ENCODE results near the gene SEMA3C. TPM values are rescaled to one million over a fixed set of nuclear protein-coding genes. Genes with fewer than 3 reads are reported as not detected.

SEMA3C gene
- total RNA-seq, 1 donor from 2014 or later = 307 TPM

DNA sequence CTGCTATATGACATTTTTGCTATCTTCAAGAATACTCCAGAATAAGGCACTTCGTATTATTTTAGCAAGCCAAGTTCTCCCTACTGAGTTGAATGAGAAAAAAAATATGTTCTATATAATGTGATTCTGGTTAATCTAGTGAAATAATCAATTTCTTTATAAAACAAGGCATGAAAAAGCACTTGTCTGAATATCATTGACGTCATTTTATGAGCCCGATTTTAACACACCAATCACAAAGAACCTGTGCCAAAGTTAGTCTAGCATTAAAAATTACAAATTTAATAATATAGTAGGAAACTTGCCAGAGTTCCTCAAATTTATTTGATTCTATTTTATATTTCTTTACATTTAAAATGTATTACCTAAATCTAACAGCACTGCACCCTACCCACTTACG is 155.1 kb downstream of the SEMA3C start:
- DNase-seq (ENCODE audit: low spot score in 2 of 2) (no peak), FAIRE-seq (no peak)

DNA sequence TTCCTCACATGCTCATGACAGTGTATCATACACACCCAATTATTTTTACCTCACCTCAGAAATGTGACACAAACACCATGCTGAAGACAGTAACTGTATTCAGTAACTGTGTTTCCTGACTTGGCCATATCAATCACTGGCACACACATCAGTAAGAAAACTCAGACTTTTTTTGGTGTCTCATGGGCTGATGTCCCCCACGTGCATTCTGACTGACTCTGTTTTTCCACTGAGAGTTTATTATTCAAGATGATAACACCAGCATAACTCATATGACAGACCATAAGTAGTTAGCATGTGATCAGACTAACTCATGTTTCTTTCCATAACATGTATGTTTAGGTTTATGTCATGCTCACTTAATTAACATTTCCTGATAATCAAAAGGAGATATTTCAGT is 155.6 kb downstream of the SEMA3C start:
- FAIRE-seq (no peak), DNase-seq (ENCODE audit: low spot score in 2 of 2) (no peak)

DNA sequence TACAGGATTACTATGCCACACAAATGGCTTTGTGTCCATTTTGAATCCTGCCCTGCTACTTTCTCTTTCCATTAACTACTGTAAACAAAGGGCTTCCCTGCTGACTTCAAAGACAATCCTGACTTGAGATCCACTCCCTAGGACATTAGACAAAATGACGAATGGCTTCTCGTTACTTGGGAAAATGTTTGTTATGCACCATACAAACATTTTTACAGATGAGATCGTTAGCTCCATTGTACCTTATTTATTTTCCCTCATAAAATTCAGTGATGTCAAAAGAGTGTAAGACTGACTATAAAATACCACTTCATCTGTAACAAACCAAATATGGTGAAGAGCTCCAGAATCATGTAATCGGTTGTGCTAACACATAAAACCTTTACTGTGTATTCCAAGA is 158.6 kb downstream of the SEMA3C start:
- FAIRE-seq (no peak), DNase-seq (ENCODE audit: low spot score in 2 of 2) (no peak)

DNA sequence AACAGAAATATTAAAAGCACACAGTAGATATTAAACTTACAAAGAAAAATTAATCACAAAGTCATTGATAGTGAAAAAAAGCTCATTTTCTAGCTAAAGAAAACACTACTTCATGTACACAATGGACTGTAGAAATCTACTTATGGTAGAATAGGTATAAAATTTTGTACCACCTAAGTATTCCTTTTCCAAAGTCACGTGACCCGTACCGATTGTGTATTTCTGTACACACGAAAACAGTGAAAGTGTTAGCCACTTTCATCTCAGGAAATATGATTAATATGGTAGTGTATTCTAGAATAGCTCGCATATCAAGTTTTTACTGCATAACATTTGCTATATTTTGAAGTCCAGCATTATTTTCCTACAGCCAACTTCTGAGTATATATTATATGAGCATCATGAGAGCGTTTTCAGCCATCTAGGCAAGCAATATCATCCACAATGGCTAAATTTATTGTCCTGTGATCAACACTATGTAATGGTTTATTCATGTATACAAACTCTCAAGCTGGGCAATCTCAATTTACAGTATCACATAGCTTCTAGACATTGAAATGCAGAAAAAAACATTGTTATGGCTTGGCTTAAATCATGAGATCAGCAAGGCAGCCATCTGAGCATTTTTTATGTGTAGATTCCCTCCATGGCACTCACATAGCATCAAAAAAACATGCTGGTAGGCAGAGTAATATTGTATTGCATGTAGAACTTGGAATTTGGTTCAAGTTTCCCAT is 165.7 kb downstream of the SEMA3C start:
- no peak for FAIRE-seq
- DNase-seq (ENCODE audit: low spot score in 2 of 2) = no peak

DNA sequence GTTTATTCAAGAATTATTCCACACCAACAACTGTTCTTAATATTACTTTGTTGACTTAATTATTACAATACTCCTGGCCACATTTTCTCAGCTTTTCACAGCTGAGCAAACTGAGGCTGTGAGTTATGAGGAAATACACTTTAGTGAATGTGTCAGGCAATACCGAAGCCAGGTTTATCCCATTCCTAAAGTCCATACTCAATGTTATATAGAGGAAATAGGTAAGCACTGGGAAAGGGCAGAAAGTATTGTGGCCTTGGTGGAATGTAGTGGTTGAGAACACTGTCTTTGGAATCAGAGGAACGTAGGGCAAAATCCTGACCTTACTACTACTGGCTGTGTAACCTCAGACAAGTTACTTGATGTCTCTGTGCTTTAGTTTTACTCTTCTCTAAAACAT is 169.6 kb downstream of the SEMA3C start:
- no peak for DNase-seq (ENCODE audit: low spot score in 2 of 2)
- FAIRE-seq = no peak

DNA sequence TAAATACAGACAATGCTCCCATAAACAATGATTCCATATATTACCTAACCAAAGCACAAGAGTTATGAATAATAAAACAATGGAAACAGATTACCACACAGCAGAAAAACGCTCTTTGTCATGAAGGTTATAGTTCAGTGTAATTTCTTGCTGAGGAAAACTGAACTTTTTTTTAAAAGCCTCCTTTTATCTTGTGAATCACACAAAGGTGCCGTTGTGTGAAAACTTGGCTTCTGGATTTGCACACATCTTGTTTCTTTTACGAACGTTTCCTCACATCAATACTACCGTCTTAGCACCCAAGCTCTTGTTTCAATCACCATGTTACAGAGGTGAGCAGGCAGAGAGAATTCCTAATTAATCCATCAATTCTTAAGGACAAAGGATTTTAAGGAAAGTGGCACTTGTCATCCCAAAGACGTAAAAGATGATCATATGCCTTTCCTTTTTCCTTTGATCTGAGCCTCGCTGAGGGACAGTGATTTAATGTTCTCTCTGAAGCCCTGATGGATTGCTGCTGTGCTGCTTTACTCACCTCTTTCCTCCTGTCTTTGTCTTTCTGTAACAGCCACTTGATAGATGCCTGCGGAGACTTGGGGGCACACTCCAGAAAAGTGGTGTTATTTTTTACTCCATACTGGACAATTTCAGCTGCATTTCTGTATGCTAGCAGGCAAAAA is 170.3 kb downstream of the SEMA3C start:
- DNase-seq (ENCODE audit: low spot score in 2 of 2) (no peak), FAIRE-seq (no peak)

DNA sequence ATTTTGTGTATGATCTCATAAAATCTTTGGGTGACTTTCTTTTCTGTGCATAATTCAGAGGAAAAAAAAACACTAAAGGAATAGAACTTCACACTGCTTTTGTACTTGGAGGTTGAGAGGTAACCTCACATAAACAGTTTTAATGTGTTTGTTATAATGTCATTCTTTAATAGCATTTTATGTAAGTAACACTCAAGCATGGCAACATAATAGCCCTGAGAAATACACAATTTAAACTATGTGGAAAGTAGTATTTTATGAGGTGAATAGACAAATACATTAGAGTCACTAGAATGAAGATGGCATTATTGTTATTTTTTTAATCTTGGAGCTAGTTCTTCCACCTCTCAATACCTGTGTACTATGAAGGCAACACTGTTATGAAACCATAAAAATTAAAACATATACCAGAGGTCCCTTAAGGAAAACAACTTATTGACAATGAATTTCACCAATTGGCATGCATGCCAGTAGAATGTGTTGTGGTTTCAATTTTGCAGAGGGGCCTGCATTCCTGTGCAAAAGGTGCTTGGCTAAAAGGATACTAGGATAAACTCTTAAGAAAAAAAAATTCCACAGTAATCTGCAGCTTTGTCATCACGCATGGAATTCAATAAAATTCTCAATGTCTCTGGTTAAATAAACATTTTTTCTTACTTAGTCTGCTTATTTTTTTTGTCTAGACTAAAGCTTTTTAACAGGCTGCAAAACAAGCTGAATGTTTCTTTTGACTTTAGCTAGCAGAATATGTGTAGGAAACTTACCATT is 177.9 kb downstream of the SEMA3C start:
- DNase-seq (ENCODE audit: low spot score in 2 of 2) = no peak
- FAIRE-seq = no peak

DNA sequence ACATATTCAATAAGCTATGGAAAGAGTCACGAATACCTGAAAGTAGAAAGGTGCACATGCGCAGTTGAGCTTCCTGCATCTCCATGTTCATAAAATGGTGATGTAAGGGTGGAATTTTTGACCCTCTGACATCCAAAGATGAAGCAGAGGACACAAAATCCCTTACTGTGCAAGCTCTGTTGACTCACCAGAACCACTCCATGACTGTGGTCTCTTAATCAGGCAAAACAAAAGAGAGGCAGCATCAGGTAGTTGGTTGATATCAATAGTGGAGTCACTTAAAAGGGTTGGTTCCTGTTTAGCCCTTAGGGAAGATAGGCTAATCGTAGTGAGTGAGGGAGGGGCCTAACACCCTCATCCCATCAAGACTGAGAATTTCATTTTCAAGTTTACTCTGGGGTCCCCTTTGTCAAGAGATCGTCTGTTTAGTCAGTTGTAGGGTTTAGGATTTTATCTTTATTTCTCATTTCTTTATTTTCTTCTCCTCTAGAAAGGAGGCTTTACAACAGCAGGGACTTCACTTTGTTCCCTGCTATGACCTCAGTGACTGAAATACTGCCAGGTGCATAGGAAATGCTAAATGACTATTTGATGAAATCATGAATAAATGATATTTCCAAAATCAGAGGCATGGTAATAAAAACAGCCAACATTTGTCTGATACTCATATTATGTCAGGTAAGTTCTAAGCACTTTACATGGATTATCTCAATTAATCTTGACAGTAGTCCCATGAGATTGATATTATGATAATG is 182.3 kb downstream of the SEMA3C start:
- FAIRE-seq = no peak

DNA sequence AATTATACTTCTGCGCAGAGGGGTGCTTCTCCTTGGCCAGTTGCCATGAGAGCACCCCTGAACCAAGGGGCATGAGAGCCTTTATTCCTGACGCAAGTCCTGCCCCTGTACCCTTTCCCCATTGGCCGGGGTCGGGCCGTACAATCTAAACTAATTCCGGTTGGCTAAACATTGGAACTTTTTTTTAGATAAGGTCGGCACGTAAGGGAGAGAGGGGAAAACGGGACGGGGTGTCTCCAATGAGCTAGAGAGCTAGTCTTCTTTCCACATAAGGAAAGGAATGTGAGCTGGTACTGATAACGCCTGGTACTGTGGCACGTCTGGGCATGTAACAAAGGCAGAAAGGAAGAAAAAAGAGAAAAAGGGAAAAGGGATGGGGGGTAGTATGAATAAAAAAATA is 183.5 kb downstream of the SEMA3C start:
- FAIRE-seq = no peak
- DNase-seq (ENCODE audit: low spot score in 2 of 2) = no peak

More for the DNA sequence above, 182.3 kb downstream of the SEMA3C start:
- DNase-seq (ENCODE audit: low spot score in 2 of 2) = no peak

DNA sequence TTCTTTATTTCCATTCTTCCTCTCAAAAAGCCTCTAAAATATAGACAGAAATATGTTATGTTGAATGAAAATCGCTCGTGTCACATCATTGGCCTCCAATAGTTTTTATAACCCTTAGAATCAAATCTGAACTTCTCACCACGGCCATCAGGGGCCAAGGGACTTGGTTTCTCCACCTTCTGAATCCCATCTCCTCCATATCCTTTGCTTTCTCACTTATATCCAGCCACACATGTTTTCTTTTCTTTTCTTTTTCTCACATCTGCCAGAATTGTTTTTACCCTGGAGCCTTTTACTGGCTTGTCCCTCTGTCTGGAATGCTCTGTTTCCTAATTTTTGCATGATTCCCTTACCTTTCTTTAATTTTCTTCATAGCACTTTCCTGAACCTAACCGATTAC is 184.8 kb downstream of the SEMA3C start:
- DNase-seq (ENCODE audit: low spot score in 2 of 2) = no peak

DNA sequence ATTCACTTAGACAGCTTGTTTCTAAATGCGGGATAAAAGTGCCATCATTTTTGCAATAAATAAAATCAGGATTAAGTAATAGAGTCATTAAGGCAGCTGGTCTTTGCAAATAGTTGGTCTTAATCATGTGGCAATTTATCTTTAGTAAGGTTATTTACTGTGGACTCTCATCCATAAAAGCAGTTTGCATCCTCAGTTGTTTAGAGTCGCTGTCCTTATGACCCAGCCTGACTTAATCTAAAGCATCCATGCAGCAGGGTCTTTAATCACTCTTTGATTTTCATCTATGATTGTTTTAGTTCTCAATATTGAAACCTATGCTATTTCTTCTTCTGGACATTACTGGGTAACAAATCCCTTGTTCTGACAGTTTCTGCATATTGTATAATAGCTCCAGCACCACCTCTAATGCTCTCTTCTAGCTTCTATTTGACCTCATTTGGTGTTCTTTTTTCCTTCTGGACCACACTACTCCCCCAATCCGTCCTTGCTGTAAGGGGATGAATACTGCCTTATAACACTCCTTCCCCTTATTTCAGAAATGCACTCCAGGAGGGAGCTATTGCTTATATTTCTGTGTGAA is 185.4 kb downstream of the SEMA3C start:
- DNase-seq (ENCODE audit: low spot score in 2 of 2) (no peak), FAIRE-seq (no peak)

More for the DNA sequence above, 184.8 kb downstream of the SEMA3C start:
- FAIRE-seq = no peak

DNA sequence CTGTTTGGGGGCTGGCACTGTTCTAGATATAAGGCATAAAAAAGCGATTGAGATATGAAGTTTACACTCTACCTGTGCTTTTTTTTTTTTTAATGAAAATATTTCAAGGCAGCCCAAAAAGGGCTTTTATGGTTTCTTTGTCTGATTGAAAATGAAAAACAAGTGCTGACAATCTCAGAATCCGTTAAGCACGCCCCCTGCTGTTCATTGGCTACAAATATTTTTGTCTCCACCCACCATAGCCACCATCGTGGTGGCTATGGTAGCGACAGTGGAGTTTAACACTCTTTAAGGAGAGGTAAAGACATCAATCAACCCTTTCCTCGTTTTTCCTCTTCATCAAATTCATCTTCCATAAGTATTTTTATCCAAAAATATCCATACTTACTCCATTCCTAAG is 186.2 kb downstream of the SEMA3C start:
- no peak for FAIRE-seq
- DNase-seq (ENCODE audit: low spot score in 2 of 2) = no peak

DNA sequence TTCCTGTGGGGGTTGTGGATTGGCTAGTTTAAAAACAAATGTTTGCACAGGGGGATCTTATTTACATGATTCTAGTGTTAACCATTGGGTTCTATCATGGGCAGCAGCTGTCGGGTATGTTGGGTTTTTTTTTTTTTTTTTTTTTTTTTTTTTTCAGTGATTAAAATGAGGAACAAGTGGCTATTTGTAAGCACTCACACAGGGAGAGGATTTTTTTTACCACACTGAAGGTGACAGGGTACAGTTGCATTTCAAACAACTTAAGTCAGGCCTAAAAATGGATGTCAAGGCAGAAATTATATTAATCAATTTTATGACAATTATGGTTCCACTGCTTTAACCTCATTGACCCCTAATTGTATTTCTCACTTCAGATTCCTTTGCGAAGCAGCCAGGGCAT is 187.6 kb downstream of the SEMA3C start:
- DNase-seq (ENCODE audit: low spot score in 2 of 2) (no peak), FAIRE-seq (no peak)

DNA sequence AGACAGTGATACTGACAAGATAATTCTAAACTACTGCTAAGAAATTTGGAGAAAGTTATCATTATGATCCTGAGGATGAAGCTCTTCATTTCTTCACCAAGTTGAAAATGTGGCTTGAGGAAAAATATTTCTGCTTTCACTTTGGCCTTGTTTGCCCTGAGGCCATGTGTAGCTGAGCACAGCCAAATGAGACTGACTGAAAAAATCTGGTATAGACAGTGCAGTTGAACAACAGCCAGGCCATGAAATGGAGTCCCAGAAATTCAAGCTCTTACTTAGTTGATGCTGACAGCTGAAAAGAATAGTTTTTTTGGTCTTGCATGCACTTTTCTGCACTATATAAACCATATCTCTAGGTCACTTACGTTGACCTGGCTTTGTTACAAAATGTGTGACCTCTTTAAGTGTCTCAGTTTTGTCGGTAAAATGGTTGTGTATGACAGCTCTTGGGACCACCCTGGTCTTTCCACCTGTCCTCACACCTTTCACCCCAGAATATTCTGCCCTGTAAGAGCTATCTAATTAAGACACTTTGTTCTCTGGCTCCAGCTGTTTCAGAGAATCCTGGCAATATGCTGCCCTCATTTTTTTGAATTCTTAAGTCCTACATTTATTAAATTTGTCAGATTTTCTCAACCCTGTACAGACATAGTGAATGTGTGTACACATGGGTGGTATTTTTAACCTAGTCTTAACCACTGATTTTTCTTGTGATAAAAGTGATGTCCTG is 189.1 kb downstream of the SEMA3C start:
- no peak for FAIRE-seq
- DNase-seq (ENCODE audit: low spot score in 2 of 2) = no peak

DNA sequence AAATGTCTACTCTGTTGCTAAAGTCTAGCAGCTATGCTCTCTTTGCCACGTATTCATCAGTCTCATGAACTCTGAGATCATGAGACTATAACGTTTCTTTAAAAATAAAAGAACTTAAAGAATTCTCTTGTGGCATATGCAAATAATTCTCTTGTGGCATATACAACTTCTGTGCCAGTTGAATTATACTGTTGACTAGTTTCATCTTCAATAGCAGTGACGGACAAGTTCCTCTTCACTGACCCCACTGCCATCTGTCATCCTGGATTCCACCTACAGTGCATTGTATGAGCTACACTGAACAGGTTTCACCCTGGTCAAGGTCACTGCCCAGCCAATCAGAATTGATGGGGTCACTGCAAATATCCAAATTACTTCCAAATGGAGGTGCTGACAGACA is 192.2 kb downstream of the SEMA3C start:
- FAIRE-seq (no peak), DNase-seq (ENCODE audit: low spot score in 2 of 2) (no peak)

DNA sequence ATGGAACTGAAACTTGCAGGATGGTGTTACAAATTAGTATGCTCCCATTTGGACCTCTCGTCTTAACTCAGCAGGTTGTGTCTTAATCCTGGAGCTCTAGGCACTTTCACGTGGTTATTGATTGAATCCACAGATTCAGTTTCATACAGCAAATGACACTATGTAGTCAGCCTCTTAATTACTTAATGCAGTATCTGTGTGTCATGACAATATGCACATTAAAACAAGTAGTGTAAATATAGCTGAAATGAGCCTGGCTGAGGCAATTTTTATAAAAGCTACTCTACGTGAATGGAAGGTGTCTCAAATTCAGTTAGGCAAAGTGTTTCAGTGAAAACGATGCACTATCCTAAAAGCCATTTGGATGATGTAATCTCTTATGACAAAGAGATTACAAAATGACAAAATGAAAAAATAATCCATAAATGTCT is 193.7 kb downstream of the SEMA3C start:
- no peak for FAIRE-seq
- no peak for DNase-seq (ENCODE audit: low spot score in 2 of 2)

DNA sequence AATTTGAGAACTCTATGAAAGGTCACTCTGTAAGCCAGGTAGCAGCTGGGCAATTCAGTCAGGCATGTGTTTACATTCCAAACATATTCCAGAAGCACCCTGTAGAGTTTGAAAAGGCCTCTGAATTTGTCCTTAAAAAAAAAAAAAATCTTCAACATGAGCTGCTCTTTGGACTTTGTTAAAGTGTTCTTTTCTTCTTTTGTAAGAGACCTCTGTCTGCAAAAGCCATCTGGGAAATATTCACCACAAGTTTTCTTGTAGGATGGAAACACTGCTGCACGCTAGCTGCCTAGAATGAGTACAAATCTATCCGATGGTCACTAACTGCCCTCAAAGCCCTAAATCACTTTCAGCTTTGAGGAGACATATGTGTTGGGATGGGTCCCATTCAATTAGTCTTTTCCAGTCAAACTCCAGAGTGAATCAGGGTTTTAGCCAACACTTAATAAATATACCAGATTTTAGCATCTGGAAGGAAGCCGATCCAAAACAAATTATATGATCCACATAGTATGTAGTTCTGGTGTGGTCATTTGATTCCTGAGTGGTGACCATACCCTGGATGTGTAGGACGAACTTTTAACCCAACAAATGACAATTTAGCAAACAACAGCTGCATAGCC is 194.5 kb downstream of the SEMA3C start:
- DNase-seq (ENCODE audit: low spot score in 2 of 2) (no peak), FAIRE-seq (no peak)

DNA sequence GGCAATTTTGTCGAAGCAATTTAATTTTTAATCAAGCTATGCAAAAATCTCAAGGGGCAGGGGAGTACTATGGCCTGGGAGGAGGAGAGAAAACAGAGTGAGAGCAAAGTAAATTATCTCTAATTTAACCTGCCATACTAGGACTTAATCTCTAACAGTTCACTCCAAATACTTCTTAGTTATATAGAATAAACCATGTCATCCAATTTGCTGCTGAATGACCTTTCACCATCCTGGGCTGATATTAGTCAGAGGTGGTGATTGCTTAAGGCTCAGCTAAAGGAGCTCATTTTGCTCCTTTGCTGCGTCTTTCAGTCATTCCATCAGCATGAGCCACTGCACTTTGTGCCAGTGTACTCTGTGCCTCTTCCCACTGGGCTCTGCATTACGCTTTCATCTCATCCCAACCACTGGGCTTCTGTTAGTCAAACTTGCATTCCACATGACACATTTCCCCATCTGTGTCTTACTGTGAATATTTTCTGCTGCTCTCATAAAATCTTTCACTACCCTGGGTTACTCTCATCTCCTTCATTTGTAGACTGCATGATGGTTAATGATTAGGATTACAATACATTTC is 196.1 kb downstream of the SEMA3C start:
- FAIRE-seq (no peak), DNase-seq (ENCODE audit: low spot score in 2 of 2) (no peak)
